Fibroblast of peridontal ligament (primary cell): ENCODE measurements around the gene DGKB.

Experiments used
- DNase-seq: peaks from one replicate; pipeline ENCODE4 v3.0.0-alpha.2; 2010; ENCODE audit errors: extremely low read depth

DGKB gene

GRCh38 chr7:14902589-14903067, at the start of gene DGKB:
Gene DGKB (minus strand): TSS chr7:14902751.
- DNase-seq, result peak; percentile 40

- no peak for DNase-seq
These were observed 47.5 kb upstream of the DGKB start for GRCh38 chr7:14950013-14950412.

GRCh38 chr7:14938181-14938580, 35.6 kb upstream of the DGKB start:
- DNase-seq, result no peak

- no peak for DNase-seq
These were observed 35.0 kb upstream of the DGKB start for GRCh38 chr7:14937581-14937980.

- no peak for DNase-seq
These were observed 34.0 kb upstream of the DGKB start for GRCh38 chr7:14936554-14936953.

GRCh38 chr7:14934839-14935238, 32.3 kb upstream of the DGKB start:
- no peak for DNase-seq

- DNase-seq, result no peak
These were observed 29.1 kb upstream of the DGKB start for GRCh38 chr7:14931511-14932215.

- DNase-seq, result peak; percentile 46
These were observed 21.8 kb upstream of the DGKB start for GRCh38 chr7:14924398-14924797.

- DNase-seq, result no peak
These were observed 8.5 kb upstream of the DGKB start for GRCh38 chr7:14911077-14911476.

- no peak for DNase-seq
These were observed 6.1 kb upstream of the DGKB start for GRCh38 chr7:14908697-14909096.

GRCh38 chr7:14905764-14906163, 3.2 kb upstream of the DGKB start:
- DNase-seq, result no peak

GRCh38 chr7:14900051-14900450, 2.5 kb downstream of the DGKB start:
- peak; percentile 7 for DNase-seq

- DNase-seq, result peak; percentile 6
These were observed 3.5 kb downstream of the DGKB start for GRCh38 chr7:14899030-14899429.

- DNase-seq, result no peak
These were observed 6.1 kb downstream of the DGKB start for GRCh38 chr7:14896461-14896860.

- DNase-seq, result no peak
These were observed 7.7 kb downstream of the DGKB start for GRCh38 chr7:14894826-14895225.

GRCh38 chr7:14892961-14893360, 9.6 kb downstream of the DGKB start:
- DNase-seq, result no peak

- DNase-seq, result no peak
These were observed 11.3 kb downstream of the DGKB start for GRCh38 chr7:14891289-14891688.

- peak; percentile 44 for DNase-seq
These were observed 13.6 kb downstream of the DGKB start for GRCh38 chr7:14888962-14889361.

GRCh38 chr7:14886533-14886932, 16.0 kb downstream of the DGKB start:
- DNase-seq, result no peak

GRCh38 chr7:14875941-14876587, 26.5 kb downstream of the DGKB start:
- no peak for DNase-seq

GRCh38 chr7:14871880-14872279, 30.7 kb downstream of the DGKB start:
- no peak for DNase-seq

- no peak for DNase-seq
These were observed 32.2 kb downstream of the DGKB start for GRCh38 chr7:14870394-14870793.

GRCh38 chr7:14868937-14869336, 33.6 kb downstream of the DGKB start:
- DNase-seq, result no peak
